Activated CD8-positive, alpha-beta T cell treated with anti-CD3 and anti-CD28 coated beads for 36 hours (primary cell): Measurements from ENCODE around the gene CACNG3. TPM values are rescaled to one million over a fixed set of nuclear protein-coding genes. Genes with fewer than 3 reads are reported as not detected.
"Not testable (repeated sequence)": the region's sequence is repeated elsewhere in the genome, so short reads cannot be mapped to it uniquely, and the experiment has no call there.

ENCODE experiments used
- ATAC-seq: fragments of 200-7000 bp; cut with Tn5 transposase; one replicate; pipeline ENCODE4 v1.10.0; 2021; ENCODE audit warnings: mild to moderate bottlenecking, moderate library complexity
- CTCF ChIA-PET: fragments of 350-600 bp; sonication (Branson Sonifier 250); formaldehyde crosslinking; loops from one replicate; lab custom pipeline; 2021; ENCODE audit warnings: antibody characterized with exemption; lab: Charles Lee
- POLR2A ChIA-PET: fragments of 350-600 bp; sonication (Branson Sonifier 250); formaldehyde crosslinking; loops from one replicate; lab custom pipeline; 2021; ENCODE audit warnings: antibody characterized with exemption; lab: Charles Lee
- DNase-seq: peaks from one replicate; pipeline ENCODE4 v3.0.0-alpha.2; 2020
- H3K27ac Mint-ChIP-seq: one replicate; pipeline ENCODE4 v1.8.0; 2021; ENCODE audit warnings: mild to moderate bottlenecking, mixed read lengths
- H3K27me3 Mint-ChIP-seq: one replicate; pipeline ENCODE4 v1.8.0; 2021; ENCODE audit warnings: mixed read lengths
- H3K36me3 Mint-ChIP-seq: one replicate; pipeline ENCODE4 v1.8.0; 2021; ENCODE audit warnings: low read depth, mixed read lengths
- H3K4me1 Mint-ChIP-seq: one replicate; pipeline ENCODE4 v1.8.0; 2021; ENCODE audit warnings: low read depth, mixed read lengths
- H3K4me3 Mint-ChIP-seq: one replicate; pipeline ENCODE4 v1.8.0; 2021; ENCODE audit warnings: mild to moderate bottlenecking, moderate library complexity, mixed read lengths
- H3K9me3 Mint-ChIP-seq: one replicate; pipeline ENCODE4 v1.8.0; 2021; ENCODE audit warnings: mixed read lengths
- intact Hi-C: fragments of 100-400 bp; cut with micrococcal nuclease; formaldehyde crosslinking; loops from one replicate; pipeline ENCODE4 v1.10.0; 2022
- total RNA-seq, 2 experiments: library from RNA; stranded (reverse); gene quantifications; one replicate each; pipeline ENCODE4 v1.2.3, GENCODE V29; 2021
- TF ChIP-seq, protein P1 (sequence below): fragments of 200-600 bp; IDR thresholded peaks from one replicate; pipeline ENCODE4 v1.8.0; 2022; ENCODE audit warnings: antibody characterized with exemption, mild to moderate bottlenecking

Gene CACNG3
- total RNA-seq, 2 experiments from 2014 or later: not detected

- peaks cover 12% of the 10 kb centered on the region for H3K27me3 Mint-ChIP-seq
- H3K4me1 Mint-ChIP-seq: no peaks in the 10 kb centered on the region
- intact Hi-C loops: no loop called here
- H3K9me3 Mint-ChIP-seq: peaks cover 17% of the 10 kb centered on the region
- POLR2A ChIA-PET: no interaction called here
- H3K27ac Mint-ChIP-seq: no peak overlapping the region
- TF ChIP-seq, protein P1, sequence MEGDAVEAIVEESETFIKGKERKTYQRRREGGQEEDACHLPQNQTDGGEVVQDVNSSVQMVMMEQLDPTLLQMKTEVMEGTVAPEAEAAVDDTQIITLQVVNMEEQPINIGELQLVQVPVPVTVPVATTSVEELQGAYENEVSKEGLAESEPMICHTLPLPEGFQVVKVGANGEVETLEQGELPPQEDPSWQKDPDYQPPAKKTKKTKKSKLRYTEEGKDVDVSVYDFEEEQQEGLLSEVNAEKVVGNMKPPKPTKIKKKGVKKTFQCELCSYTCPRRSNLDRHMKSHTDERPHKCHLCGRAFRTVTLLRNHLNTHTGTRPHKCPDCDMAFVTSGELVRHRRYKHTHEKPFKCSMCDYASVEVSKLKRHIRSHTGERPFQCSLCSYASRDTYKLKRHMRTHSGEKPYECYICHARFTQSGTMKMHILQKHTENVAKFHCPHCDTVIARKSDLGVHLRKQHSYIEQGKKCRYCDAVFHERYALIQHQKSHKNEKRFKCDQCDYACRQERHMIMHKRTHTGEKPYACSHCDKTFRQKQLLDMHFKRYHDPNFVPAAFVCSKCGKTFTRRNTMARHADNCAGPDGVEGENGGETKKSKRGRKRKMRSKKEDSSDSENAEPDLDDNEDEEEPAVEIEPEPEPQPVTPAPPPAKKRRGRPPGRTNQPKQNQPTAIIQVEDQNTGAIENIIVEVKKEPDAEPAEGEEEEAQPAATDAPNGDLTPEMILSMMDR: no peak
- DNase-seq: no peak
- H3K36me3 Mint-ChIP-seq: peaks cover 1% of the 10 kb centered on the region
- no peak for ATAC-seq
- H3K4me3 Mint-ChIP-seq: no peak overlapping the region
- CTCF ChIA-PET: interaction anchor here (1.3 kb wide), 2 partner anchors 18 to 164 kb away, joined by 3 read pairs; no protein-coding TSS in a partner anchor
These were observed 21.4 kb upstream of the CACNG3 start for GRCh38 chr16:24234737-24235136.

DNA sequence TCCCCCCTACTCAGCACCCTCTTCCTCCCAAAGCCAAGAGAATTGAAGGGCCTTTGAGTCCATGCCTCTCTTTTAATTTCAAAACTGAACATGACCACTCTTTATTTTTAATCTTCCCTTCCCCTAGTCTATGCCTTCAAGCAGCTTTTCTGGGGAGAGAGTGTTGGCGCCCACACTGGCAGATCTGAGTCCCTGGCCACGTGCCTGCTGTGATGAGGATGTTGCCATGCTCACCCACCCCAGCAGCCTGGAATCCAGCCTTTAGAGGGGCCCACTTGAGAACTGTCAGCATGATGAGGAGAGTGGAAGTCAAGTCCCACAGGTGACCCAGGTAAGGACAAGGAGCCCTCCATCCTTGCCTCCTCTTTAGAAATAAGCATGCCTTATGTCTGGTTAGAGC, 20.3 kb upstream of the CACNG3 start:
- H3K36me3 Mint-ChIP-seq: peaks cover 1% of the 10 kb centered on the region
- H3K27ac Mint-ChIP-seq: no peak overlapping the region
- DNase-seq (no peak), ATAC-seq (no peak)
- CTCF ChIA-PET: interaction anchor here (1.4 kb wide), 1 partner anchor 17 kb away, joined by 6 read pairs; no protein-coding TSS in a partner anchor
- POLR2A ChIA-PET: no interaction called here
- H3K9me3 Mint-ChIP-seq: peaks cover 20% of the 10 kb centered on the region
- H3K27me3 Mint-ChIP-seq: peaks cover 14% of the 10 kb centered on the region
- intact Hi-C loops: no loop called here
- no peaks in the 10 kb centered on the region for H3K4me1 Mint-ChIP-seq
- no peak overlapping the region for H3K4me3 Mint-ChIP-seq
- TF ChIP-seq, protein P1: no peak

- CTCF ChIA-PET: interaction anchor here (0.7 kb wide), 1 partner anchor 14 kb away, joined by 3 read pairs; no protein-coding TSS in a partner anchor
- DNase-seq, H3K4me3 Mint-ChIP-seq, intact Hi-C loops, H3K4me1 Mint-ChIP-seq, H3K36me3 Mint-ChIP-seq, H3K27ac Mint-ChIP-seq, ATAC-seq, POLR2A ChIA-PET: not testable (repeated sequence)
- Mint-ChIP-seq H3K9me3 (peaks cover 20% of the 10 kb centered on the region), H3K27me3 (peaks cover 16% of the 10 kb centered on the region)
These were observed 17.3 kb upstream of the CACNG3 start for GRCh38 chr16:24238846-24239245.

GRCh38 chr16:24246911-24247607, 9.1 kb upstream of the CACNG3 start:
- ChIA-PET POLR2A (no interaction called here), CTCF (no interaction called here)
- no peak overlapping the region for H3K27ac Mint-ChIP-seq
- no peaks in the 10 kb centered on the region for H3K4me1 Mint-ChIP-seq
- TF ChIP-seq, protein P1: no peak
- H3K9me3 Mint-ChIP-seq: no peaks in the 10 kb centered on the region
- peaks cover 9% of the 10 kb centered on the region for H3K27me3 Mint-ChIP-seq
- H3K4me3 Mint-ChIP-seq: no peak overlapping the region
- no peaks in the 10 kb centered on the region for H3K36me3 Mint-ChIP-seq
- intact Hi-C loops: no loop called here
- ATAC-seq (no peak), DNase-seq (no peak)

DNA sequence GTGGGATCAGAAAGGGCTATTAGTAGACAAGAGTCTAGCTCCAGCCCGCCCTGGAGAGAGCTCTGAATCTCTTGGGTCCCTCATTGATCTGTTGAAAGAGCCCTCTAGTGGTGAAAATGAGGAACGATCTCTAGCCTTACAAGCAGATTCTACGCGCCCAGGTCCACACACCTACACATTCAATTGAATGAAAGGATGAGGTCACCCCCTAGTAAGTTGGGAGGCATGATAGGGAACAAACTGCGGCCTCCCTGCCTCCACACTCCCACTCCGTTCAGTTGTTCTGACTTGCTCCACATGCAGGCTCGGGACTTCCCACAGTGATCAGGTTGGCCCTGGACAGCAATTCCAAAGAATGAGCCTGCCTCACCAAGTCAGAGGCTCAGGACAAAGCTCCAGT, 2.9 kb upstream of the CACNG3 start:
- H3K9me3 Mint-ChIP-seq: no peaks in the 10 kb centered on the region
- no peak overlapping the region for H3K4me3 Mint-ChIP-seq
- DNase-seq (peak; percentile 57), ATAC-seq (peak; percentile 69)
- CTCF ChIA-PET: interaction anchor here (0.6 to 6.6 kb wide), 56 partner anchors 8 to 522 kb away, joined by 3 to 58 read pairs (median 4); no protein-coding TSS in a partner anchor
- H3K27me3 Mint-ChIP-seq: peaks cover 47% of the 10 kb centered on the region
- intact Hi-C loops: loop anchor here (2.0 to 10.0 kb wide), 2 partner anchors 210 to 252 kb away; no protein-coding TSS in a partner anchor
- TF ChIP-seq, protein P1: peak; percentile 77
- no peaks in the 10 kb centered on the region for H3K36me3 Mint-ChIP-seq
- POLR2A ChIA-PET: no interaction called here
- H3K27ac Mint-ChIP-seq: no peak overlapping the region
- H3K4me1 Mint-ChIP-seq: no peaks in the 10 kb centered on the region
